NCI-H82 (cell line): ENCODE measurements around the gene COL4A3.

Experiments used
- DNase-seq: peaks from one replicate; lab custom pipeline; 2025; lab: John Stamatoyannopoulos, UW

COL4A3 gene

DNA sequence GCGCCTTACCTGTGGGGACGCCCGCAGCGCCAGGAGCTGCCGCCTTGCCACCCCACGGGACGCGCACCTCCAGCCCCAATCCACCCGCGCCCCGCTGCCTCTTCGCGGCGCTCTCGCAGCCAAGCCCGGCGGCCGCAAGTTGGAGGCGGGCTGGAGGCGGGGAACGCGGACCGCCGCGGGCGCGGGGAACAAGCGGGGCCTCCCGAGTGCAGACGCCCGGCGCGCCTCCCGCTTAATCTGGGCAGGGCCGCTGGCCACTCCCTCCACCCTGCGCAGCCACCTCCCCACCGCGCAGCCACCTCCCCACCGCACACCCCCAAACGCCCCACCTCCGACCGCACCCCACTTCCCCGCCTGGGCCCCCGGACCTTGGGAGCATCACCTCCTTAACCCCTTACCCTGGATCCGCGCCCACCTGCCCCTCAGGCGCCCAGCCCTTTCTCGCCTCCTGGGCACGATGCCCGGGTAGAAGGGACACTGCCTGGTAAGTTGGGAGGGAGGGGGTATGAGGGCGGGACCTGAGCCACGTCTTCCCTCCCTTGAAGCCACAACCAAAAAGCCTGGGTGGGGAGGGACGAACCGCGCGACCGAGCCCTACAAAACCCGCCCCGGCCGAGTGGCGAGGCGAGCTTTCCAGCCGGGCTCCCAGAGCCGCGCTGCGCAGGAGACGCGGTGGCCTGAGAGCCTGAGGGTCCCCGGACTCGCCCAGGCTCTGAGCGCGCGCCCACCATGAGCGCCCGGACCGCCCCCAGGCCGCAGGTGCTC, at the start of gene COL4A3, which contains the start of gene COL4A4:
Gene COL4A3, plus strand, starts transcription at position 627 of the 765 bp plus-strand sequence. Its CDS starts 103 bp downstream, at position 730.
Gene COL4A4, minus strand, starts transcription at position 208 of the 765 bp plus-strand sequence. CDS start 16,722 bp downstream, outside the sequence.
- DNase-seq = peak; percentile 51

GRCh38 chr2:227115761-227116160, 48.7 kb upstream of the COL4A3 start:
- no peak for DNase-seq

DNA sequence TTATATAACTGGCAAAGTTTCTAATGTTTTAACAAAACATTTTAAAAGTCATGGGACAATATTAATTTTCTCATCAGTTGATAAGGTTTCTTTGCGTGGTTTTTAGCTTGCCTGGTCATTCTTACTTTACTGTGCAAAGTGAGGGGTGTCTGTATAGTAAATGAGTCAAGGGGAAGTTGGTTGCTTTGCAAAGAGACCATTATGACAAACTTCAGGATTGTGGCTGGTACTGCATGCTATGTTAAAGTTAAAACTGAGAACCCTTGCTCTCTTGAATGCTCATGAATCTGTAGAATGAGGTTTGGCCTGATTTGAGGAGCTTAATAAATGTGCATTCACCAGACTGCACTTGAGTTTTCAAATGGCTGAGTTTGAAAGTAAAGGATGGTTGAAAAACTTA, 47.4 kb upstream of the COL4A3 start:
- no peak for DNase-seq

DNA sequence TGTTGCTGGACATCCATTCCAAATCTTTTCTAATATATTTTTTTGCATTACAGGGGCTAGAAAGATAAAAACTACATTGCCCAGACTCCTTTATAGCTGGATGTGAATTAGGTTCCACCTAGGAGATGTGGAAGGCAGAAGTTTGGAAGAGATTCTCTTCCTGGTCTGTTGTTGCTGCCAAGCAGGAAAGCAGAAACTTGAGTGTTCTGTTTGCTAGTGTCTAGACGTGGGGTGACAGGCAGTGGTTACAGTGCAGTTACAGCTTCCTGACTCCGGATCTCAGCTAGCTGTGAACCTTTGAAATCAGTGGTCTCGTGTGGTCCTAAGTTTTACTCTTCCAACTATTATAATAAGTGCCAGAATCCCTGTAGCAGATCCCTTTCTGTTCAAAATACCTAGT, 46.6 kb upstream of the COL4A3 start:
- no peak for DNase-seq

DNA sequence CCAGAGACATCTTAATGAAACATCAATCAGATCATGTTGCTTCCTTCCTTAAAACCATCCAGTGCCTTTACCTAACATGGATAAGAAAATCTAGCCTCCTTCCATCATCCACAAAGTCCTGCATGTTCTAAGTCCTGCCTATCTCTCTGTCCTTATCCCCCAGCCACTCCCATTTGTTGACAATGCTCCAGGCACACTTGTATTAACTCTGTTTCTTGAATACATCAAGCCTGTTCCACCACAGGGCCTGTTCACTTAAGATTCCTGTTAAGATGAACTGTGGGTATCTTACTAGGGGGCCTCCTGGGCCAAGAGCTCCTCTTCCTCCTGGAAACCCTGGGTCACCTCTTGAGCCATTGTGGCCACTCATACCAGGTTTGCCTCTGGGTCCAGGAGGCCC, 46.1 kb upstream of the COL4A3 start:
- DNase-seq = no peak

GRCh38 chr2:227123697-227124096, 40.7 kb upstream of the COL4A3 start:
- no peak for DNase-seq

DNA sequence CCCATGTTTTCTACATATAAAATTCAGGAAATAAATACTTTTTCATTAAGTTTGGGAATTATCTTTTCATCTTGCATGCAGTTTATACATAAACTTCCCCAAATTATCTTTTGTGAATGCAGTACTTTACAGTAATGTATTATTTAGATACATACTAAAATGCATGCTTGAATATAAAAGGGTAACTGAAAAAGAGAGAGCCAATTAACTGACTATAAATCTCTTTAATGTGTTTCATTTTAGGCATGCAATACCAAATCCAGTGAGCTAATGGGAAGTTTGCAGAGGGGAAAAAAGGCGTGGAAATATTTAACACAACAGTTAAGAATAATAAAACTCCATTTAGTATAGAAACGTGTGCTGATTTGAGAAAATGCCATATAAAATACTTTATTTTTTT, 39.6 kb upstream of the COL4A3 start:
- no peak for DNase-seq

DNA sequence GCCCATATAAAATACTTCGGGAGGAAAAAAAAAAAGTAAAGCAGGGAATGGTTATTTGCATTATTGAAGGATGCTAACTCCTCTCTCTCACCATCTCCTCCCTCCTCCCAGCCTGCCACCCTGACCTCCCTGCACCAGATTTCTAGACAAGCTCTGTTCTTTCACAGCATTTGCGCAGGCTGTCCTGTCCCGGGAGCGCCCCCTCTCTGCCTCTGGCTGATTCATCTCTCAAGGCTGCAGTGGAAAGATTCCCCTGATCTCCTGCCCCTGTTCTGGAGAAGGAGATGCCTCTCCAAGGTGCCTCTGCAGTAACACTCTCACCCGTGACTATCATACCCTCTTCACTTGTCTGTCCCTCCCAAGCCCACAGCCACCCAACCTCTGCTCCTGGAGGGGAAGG, 38.9 kb upstream of the COL4A3 start:
- DNase-seq = peak; percentile 70

DNA sequence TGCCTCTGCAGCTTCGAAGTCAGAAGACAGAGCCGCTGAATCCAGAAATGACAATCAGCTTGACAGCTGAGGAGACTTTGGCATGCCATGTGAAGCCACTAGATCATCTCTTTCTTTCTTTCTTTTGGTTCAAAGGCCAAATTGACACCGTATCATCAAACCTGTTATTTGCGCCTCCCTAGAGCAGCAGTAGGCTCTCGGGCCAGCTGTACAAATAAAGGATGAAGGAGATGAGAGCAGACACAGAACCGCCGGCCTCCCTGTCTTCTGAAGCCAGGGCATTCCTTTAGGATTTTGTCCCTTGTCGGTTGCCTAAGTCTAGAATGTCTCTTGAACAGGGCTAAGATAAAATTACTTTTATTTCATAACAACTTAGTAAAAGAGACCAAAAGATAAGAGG, 37.2 kb upstream of the COL4A3 start:
- no peak for DNase-seq

DNA sequence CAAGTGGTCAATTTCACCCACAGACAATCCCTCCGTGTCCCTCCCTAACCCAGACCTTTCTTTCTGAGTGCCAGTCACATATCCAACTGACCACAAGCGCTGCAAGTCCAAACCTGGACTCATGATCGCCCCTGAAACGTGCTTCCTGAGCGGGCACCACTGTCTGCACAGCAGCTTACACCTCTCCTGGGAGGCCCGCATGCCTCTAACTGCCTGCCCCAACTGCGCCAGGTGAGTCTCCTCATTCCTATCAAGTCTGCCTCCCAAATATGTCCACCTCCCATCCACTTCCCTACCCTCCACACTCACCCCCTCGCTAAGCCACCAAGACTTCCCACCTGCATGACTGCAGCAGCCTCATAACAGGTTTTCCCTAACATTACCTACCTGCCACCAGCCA, 33.8 kb upstream of the COL4A3 start:
- no peak for DNase-seq

GRCh38 chr2:227132986-227133385, 31.4 kb upstream of the COL4A3 start:
- no peak for DNase-seq

DNA sequence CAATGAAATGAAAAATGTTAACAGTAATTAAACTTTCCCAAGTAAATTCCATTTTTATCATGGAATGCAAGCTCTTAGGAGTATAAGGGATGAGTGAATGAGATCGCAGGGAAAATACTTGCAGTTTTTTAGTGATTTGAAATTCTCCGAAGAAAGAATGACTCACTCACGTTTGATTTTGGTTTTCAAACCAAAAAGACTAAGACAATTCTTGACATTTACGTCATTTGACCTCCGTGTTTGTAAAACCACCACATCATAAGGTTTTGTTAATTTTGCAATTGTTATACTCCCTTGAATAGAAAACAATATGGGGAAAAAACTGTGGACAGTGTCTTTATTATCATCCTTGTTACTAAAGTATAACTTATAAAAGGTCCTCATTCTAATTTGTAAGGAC, 29.8 kb upstream of the COL4A3 start:
- no peak for DNase-seq

DNA sequence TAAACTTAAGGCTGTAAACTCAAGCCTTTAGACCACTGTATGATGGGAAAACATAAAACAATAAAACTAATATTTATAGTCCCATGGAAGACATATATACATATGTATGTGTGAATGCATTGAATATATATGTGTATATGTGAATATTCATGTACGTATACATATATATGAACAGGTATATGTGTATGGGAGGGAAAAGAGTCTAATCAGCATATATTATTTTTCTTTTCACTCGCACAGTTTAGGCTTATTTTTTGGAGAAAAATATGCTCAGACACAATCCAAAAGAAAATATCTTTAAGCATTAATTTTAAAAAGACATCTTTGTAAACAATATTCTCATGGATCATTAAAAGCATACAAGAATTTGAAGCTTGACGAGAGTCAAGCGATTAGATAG, 23.1 kb upstream of the COL4A3 start:
- DNase-seq = no peak

- no peak for DNase-seq
Observed at GRCh38 chr2:227143895-227144294, 20.5 kb upstream of the COL4A3 start.

DNA sequence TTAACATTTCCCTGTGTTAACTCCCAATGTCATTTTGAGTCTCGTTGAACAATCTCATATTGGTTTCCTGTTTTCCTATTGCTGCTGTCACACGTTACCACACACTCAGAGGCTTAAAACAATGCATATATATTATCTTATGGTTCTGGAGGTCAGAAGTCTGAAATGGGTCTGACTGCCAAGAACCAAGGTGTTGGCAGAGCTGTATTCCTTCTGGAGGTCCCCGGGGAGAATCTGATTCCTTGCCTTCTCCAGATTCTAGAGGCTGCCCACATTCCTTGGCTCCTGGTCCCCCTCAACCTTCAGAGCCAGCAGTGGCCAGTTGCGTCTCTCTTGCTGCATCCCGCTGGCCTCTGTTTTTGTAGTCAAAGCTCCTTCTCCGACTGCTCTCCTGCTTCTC, 18.0 kb upstream of the COL4A3 start:
- no peak for DNase-seq

GRCh38 chr2:227147023-227147422, 17.4 kb upstream of the COL4A3 start:
- DNase-seq = no peak

GRCh38 chr2:227148106-227148505, 16.3 kb upstream of the COL4A3 start:
- no peak for DNase-seq

DNA sequence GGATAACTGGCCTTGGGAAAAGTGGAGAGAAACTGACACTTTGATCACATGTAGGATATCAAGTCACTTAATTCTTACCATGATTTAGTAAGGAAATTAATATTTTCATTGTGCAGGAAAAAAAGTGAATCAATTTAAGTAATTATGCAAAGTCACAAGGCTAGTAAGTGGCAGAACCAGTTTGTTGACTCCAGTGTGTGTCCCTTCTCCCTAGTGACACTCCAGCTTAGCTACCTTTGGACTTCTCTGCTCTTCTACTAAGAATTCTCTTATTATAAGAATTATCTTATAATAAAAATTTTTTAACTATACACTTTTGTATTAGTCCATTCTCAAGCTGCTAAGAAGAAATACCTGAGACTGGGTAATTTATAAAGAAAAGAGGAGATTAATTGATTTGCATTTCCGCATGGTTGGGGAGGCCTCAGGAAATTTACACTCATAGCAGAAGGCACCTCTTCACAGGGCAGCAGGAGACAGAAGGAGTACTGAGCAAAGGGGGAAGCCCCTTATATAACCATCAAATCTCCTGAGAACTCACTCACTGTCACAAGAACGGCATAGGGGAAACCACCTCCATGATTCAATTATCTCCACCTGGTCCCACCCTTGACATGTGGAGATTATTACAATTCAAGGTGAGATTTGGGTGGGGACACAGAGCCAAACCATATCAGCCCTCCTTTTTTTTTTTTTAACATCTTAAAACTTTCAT, 14.0 kb upstream of the COL4A3 start:
- no peak for DNase-seq

GRCh38 chr2:227152093-227152766, 12.2 kb upstream of the COL4A3 start:
- DNase-seq = no peak

- DNase-seq = no peak
Observed at GRCh38 chr2:227153307-227153706, 11.1 kb upstream of the COL4A3 start.

GRCh38 chr2:227153758-227154486, 10.5 kb upstream of the COL4A3 start:
- no peak for DNase-seq
